NCI-H1048 (cell line): ENCODE data around the gene SMC1A.
A peak's percentile ranks its signal among the peaks of the same experiment; 100 is the strongest.
"Not testable (repeated sequence)": the region's sequence is repeated elsewhere in the genome, so short reads cannot be mapped to it uniquely, and the experiment has no call there.

Experiments used
- DNase-seq: peaks from one replicate; lab custom pipeline; 2025; lab: John Stamatoyannopoulos, UW

Gene SMC1A

DNA sequence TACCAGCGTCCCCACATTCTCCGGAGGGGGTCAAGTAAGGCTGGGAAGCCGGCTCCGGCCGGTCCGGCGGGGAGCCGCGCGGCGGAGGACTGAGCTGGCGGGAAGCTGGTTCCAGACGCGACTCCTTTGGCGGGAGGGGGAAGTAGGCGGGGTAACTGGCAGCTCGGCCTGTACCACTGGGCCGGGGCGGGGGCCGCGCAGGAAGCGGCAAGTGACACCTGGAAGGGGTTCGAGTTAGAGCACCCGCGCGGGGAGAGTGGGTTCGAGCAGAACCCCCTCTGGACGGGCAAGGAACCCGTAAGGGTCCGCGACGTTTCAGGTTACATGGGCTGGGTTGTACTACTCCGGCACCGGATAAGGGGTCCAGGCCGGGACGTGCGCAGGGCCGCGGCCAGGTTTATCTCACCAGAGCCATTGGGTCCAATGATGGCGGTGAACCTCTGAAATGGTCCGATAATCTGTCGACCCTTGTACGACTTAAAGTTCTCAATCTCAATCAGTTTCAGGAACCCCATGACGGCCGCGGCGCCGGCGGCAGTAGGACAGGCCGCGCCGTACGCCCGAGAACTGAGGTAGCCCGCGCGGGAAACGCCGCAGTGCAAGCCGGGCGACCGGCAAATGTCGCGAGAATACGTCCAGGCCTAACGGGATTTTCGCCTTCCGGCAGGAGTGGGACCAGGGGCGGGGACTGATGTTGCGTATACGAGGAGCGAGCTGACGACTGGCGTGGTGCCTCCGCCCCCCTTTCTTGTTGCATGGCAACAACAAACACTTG lies at the start of gene SMC1A:
Gene SMC1A (minus strand): TSS at position 569 of the 775 bp plus-strand sequence. CDS start 54 bp downstream, at position 515.
- DNase-seq: peak; percentile 97

DNA sequence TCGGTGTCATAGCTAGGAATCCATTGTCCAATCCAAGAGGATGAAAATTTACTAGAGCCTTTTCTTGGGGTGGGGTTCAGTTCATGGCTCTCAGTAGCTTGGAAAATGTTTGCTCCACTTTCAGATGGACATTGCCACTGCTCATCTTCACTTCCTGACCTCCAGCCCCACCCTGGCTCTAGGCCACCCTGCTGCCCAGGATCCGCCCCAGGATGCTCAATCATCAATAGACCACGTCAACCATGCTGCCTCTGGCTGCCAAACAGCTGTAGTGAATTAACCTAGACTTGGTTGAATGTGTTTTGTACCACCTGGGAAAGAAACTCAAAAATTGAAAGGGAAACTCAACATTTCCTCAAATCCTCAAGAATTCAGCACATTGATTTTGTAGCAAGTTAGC lies 48.9 kb upstream of the SMC1A start:
- no peak for DNase-seq

DNA sequence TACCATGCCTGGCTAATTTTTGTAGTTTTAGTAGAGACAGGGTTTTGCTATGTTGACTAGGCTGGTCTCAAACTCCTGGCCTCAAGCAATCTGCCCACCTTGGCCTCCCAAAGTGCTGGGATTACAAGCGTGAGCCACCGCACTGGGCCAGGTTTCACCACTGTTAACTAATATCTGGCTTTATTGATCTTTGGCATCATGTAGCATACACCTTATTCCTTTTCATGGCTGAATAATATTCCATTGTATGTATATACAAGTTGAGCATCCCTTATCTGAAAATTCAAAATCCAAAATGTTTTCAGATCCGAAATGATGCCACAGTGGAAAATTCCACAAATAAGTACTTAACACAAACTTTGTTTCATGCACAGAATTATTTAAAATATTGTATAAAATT lies 46.2 kb upstream of the SMC1A start:
- DNase-seq: not testable (repeated sequence)

DNA sequence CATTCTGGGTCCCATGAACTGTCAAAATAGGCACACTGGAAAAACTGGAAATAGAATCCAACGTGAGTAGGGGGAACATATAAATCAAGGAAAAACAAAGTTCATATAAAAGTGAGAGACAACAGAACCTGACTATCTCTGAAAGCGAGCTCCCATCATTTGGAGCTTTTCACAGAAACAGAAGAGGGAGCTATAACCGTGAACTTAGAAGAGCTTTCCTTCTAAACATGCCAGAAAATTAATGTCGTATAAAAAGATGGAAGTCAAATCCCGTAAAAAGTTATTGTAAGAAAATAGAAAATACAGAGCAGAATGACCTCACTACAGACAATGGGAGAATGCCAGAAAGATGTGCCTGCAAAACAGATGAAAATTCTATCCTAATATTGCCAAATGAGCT lies 35.6 kb upstream of the SMC1A start:
- DNase-seq: no peak

DNA sequence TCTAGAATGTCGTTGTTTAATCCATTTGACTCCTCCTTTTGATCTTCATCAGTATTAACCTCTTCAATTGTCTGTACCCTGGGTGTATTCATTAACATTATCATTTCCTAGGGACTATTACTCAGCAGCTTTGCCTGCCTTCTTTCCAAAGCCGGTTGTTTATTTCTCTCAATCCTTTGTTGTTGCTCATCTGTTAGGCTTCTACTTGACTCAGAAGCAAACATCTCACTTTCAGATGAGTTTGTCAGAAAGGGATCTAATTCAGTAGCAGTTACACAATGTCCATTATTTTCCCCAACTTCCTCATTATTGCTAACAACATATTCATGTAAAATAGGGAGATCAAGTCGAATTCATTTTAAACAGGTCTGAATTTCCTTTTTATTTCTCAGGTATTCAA lies 33.8 kb upstream of the SMC1A start:
- no peak for DNase-seq

DNA sequence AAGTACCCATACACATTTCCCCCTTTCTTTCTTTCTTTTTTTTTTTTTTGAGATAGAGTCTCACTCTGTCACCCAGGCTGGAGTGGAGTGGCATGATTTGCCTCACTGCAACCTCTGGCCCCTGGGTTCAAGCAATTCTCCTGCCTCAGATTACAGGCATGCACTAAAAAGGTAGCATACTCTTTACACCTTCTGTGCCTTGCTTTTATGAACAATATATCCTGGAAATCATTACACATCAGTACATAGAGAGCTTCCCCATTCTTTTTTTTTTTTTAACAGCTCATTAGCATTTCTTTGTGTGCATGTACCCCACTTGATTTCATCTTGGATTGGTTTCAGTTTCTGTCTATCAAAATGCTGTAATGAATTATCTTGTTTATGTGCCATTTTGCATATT lies 30.4 kb upstream of the SMC1A start:
- DNase-seq: no peak

DNA sequence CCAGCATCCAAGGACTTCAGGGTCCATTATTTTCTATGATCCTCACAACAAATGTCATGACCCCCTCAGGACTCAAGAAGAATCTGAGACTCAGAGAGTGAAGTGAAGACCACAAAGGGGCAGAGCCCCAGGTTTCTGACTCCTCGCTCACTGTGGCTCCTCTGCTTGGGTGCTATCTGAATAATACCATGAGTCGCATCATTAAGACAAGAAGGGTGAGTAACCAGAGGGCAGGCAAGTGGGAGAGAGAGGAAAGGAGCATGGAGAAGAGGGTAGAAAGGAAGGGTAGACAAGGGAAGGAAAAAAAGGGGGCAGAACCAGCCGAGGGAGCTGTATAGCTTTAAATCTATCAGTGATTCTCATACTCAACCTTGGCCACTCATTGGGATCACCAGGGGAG lies 27.2 kb upstream of the SMC1A start:
- DNase-seq: no peak

DNA sequence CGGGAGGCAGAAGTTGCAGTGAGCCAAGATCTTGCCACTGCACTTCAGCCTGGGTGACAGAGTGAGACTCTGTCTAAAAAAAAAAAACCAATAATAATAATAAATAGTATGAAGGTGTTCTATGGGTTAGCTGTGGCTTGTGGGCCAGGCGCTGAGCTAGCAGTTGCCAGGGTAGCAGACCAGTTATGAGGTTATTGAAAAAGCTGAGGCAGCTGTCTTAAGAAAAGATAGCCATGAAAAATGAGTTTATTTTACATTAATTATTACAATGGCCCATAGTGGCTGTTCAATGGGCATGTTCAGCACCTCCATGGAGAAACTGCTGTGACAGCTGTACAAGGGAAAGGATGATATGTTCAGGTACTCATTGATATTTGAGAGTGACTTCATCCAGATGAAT lies 25.0 kb upstream of the SMC1A start:
- no peak for DNase-seq

DNA sequence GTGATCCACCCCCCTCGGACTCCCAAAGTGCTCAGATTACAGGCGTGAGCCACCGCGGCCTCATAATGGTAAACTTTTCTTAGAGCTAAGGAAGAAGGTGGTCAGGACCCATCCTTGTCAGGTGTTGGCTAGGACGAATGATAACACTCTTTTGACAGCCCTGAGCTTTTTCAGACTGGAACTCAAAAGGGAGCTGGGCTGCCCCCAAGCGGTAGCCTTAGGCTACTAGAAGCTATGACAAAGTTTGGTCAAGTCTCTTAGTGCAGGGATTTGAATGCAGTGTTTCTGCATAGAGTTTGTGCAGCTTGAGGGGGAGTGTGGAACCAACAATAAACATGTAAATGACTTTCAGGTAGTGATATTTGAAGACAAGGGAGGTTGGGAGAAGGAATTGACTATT lies 23.5 kb upstream of the SMC1A start:
- DNase-seq: no peak

DNA sequence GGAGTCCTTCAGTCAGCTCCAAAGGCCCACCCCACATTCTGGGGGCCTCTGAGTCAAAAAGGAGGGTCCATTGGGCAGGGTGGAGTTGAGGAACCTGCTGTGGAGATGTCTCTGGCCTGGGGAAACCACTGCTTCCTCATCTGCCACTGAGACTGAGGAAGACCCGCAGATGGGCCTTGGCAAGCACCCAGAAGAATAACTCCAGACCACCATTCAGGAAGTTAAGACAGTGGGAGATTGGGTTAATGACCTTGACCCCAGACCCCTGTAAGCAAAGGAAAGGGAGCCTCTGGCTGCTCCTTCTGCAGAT lies 19.8 kb upstream of the SMC1A start:
- DNase-seq: no peak

DNA sequence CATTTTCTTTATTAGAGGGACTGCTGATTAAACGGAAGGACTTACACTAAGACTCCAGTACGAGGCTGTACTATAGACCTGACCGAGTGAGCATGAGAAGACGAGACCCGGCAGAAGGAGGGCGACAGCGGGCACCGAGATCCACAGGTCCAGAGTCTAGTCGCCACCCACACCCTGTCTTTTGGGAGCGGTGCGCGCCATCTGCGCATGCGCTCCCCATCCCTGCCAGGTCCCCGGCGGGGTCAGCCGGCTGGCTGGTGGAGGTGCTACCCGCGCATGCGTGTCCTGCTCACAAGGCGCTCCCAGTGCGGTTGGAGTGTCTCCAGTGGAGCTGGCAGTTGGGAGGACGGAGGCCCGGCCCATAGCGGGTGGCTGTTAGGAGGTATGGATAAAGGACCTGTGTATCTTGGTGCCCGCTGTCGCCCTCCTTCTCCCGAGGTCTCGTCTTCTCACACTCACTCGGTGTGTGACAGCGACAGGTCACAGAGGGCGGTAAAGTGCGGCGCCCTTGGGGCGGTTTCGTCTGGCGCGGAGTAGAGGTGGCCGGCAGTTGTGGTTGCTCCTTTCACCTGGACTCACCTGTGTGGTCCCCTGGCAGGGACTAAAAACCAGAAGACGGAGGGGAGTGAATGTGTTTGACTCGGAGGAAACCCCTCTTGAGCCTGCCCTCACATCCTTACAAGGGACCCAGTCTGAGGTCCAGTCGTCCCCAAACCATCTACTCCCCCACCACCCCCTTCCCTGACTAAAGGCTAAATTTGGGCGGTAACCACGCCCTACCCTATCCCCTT lies 19.3 kb upstream of the SMC1A start:
- peak; percentile 62 for DNase-seq

DNA sequence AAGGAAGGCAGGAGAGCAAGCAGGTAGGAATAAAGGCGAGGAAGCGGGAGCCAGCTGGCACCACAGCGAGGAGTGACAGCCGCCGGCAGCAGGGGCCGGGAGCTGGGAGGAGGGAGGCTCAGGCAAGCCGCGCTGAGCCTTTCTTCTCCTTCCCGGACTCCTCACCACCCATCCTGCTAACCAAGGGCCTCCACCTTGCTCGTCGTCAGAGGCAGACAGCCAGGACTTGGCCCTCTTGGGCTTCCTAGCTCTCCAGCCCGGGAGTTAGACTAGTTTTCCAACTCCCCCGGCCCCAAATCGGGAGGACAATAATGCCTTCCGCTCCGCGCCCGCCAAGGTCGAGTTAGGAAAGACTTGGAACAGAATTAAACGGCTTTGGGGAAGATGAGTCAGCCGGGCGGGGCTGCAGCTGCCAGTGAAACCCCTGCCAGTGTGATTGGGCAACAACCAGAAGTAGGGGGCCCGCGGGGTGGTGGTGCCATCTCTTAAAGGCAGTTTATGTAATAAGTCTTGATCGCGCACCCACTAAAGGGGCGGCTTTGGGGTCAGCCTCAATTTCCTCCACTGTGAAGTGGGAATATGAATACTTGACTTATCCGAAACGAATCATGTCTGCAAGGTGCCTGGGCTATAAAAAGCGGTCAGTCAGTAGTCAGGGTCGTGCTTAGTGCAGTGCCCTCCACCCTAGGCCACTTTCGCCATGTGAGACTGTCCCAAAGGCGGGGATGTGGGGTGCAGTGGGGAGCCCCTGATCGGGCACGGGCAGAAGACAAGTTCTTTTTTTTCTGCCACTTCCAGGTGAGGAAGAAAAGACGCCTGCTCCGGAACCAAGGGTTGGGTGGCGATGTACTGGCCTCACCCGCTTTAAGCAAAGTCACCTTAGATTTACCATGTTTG lies 18.4 kb upstream of the SMC1A start:
- no peak for DNase-seq

DNA sequence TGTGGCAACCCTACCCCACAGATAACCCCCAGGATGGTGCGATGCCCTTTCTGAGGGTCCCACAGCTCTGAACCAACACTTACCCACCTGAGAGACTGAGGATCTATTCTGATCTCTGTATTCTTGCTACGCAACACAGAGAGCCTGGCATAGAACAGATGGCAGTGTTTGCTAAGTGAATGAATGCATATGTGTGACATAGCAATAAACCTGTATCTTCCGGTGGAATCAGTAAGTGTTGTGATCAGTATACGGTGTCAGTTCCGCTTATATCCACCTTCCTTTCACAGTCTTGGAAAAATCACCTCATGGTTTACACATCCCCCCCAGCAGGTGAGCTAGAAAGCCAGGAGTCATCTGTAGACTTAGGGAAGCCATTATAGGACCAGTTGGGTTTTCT lies 17.6 kb upstream of the SMC1A start:
- DNase-seq: no peak

DNA sequence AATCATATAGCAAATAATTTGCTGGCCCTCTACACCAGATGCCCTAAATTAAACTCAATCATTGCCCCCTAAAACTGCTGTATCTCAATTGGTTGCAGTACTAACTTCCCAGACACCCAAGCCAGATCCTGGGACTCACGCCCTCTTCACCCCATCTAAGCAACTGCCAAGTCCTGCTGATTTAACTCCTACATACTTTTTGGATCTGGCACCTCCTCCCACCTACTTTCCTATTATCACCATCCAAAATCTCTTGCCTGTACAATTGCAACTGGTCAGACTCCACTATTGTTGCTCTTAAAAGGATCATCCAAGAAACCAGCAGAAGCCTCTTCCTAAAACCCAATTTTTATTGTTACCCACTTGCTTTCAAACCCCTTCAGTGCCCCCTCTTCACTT lies 16.4 kb upstream of the SMC1A start:
- DNase-seq: no peak

DNA sequence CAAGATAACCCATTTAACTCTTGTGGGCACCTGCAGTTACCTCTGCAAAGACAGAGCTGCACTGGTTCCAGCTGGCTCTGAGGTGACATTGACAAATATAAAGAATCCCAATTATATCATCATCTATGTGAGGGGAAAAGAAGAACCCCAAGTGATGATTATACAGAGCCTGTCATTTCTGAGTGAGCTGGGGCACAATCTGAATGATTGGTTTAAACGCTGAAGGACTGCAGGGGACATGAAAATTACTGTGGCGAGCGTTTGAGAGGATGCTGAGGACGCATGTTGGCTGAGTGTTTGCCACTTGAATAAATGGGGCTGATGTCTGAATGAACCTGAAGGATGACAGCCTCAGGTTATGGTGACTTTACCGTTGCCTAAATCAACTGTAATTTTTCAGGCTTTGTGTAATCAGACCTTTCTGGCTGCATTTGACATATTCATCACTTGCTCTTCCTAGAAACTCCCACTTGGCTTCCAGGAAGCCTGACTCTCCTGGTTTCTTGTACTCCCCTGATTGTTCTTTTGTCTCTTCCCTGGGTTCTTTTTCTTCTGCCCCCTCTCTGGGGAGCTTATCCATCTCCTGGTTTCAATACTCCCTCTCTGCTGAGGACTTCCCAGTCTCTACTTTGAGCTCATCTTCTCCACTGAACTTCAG lies 15.8 kb upstream of the SMC1A start:
- no peak for DNase-seq

DNA sequence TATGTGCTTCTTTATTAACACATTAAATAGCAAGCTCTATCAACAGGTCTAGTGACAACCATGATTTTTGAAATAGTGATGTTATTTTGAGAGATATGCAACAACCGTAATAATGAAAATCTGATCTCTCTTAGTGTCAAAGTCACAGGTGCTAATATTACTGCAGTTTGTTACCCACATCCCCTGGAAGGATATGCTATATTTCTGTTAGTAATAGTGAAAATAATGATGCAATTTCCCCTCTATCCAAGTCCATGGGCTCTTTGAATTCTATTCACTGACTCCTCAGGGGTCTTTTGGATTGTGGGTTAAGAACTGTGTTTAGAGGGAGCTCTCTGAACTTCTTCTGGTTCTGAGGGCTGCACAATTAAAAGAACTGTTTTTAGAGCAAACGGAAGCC lies 14.8 kb upstream of the SMC1A start:
- no peak for DNase-seq

DNA sequence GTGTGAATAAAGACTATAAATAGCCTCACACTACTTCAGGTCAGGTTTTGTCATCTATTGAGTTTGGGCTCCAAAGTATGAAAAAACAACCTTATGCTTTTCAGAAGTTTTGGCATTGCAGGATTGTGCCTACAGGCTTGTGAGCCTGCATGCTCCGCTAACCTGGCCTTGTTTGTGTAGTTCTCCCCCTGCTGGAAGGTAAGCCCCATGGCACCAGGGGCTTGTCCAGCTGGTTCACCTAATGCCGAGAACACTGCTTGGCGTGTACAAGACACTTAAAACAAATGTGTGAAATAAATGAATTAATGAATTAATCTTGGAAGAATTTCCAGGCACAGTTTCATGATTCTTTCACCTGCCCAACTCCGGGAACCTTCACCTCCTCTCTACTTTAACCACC lies 13.5 kb upstream of the SMC1A start:
- peak; percentile 2 for DNase-seq

DNA sequence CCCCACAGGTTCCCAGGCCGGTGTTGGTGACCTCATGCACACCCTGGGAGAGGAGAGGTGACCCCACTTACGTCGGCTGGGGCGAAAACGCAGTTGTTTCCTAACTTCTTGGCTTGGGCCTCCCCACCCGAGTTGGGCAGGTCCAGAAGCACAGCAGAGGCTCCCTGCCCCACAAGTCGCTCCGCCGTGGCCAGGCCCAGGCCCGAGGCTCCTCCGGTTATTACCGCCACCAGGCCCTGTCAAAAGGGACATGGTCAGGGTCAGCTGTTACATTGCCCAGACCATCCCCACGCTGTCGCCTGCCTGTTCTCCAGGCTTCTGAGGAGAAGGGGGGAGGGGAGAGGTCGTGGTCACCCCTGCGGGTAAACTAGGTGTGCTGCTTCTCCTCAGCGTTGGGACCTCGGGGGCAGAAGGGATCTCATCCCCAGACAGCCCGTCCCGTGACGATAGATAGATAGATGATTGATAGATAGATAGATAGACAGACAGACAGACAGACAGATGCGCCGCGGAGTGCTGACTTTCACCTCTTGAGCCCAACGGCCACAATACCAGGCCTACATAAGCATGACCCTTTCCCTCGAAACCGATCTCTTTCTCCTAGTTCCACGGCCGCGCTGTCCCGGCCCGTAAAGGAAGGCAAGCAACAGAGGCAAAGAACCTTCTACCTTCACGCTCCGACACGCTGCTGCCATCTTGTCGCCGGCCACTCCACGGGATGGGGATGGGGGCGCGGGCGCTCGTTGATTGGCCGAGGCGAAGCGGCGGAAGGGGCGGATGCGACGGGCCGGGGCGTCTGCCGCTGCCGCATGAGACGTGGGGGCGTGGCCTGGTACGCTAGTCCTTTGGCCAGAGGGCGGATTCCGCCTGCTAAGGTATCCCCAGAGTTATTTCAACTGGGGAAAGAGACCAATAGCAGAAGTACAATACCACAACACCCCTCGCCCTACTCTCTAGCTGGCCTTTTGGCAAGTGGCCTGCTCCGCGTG lies 11.5 kb upstream of the SMC1A start, which contains the start of gene HSD17B10:
Gene HSD17B10 (minus strand): TSS at position 720 of the 989 bp plus-strand sequence. CDS start 25 bp downstream, at position 695.
- peak; percentile 70 for DNase-seq

DNA sequence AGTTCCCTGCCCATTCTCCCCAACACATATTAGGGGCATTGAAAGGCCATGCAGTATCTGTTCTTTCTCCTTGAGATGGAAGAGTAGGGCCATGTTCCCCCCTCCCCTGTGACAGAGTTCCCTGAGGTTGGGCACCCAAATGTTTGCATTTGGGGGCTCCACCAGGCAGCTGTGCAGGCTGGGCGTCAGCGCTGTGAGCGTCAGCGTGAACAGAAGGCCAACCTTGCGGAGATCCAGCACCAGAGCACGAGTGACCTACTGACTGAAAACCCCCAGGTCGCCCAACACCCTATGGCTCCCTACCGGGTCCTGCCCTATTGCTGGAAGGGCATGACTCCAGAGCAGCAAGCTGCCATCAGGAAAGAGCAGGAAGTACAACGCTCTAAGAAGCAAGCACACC lies 7.8 kb upstream of the SMC1A start:
- no peak for DNase-seq

DNA sequence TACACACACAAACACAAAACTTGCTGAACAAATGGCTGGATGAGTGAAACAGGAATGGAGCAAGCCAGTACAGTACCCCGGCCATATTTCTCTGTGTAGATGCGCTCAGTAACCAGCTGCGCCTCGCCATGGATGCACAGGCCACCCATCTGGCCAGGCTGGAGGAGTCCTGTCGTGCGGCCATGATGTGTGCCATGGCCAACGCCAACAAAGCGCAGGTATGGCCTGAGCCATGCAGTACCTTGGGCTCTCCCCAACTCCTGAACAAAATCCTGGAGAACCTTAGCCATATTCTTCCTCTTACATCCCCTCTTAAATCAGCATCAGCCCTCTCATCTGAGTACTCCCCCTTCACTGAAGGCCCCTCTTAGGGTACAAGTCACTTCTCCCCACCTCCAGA lies 7.3 kb upstream of the SMC1A start:
- no peak for DNase-seq

DNA sequence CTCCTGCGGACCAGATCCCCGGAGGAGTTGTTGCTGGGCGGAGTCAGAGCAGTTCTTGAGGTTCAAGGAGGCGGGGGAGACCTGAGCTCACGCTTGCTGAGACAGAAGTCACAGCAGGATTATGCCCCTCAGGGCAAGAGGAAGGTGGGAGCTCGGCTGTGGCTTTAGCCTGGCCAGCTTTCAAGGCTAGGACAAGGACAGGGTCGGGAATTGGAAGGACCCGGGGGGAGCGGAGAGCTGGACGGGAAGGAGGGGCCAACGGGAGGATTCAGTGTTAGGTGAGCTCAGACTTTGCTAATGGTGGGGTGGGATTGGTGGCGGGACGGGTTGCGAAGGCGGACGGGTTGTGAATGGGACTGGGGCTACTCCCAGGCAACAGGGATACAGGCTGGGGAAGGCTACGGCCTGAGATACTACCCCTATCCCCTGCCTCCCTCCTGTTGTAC lies 430 bp upstream of the SMC1A start, which contains the start of gene RIBC1:
Gene RIBC1 (plus strand): TSS at position 13 of the 446 bp plus-strand sequence. CDS start 3,404 bp downstream, outside the sequence.
- no peak for DNase-seq
